ENCODE data around the gene TCP1. TPM values are rescaled to one million over a fixed set of nuclear protein-coding genes. Genes with fewer than 3 reads are reported as not detected.

TCP1 gene
- total and polyA plus RNA-seq, 2 of the 13 experiments (the other 11 are each of a cell fraction or from before 2014, with no cell fraction given) = 116 to 553 TPM

DNA sequence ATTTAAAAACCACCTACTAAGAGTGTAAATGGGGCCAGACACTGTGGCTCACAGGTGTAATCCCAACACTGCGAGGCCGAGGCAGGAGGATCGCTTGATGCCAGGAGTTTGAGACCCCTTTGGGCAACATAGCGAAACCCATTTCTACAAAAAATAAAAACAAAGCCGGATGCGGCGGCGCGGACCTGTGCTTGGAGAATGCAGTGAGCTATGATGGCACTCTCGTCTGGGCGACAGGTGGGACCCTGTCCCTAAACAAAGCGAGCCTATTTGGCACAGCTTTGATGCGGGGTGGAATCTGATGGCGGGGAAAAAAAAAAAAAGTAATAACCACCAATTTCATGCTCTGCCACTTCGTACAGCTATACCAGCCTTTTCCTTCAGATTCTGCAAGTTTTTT is 1.1 kb downstream of the TCP1 start:
- in situ Hi-C loops (cut with HindIII; ENCODE audit: extremely low pct_ligation_motif_present, low pct_unique_long_range_greater_than_20kb) (loop anchor here (5.0 kb wide), 1 partner anchor 61 kb away; the partner anchor contains the start of gene WTAP), intact Hi-C loops (cut with micrococcal nuclease; ENCODE audit: unreplicated experiment) (loop anchor here (2.0 kb wide), 1 partner anchor 61 kb away; the partner anchor contains the start of gene WTAP)
- Histone ChIP-seq H3K9me3 (ENCODE audit: low read length) (no peaks in the 10 kb centered on the region), H3K4me1 (ENCODE audit: insufficient read depth, low read length) (peaks cover 68% of the 10 kb centered on the region), H2AFZ (ENCODE audit: low read length) (no peak overlapping the region), H3K36me3 (replicated peaks in 1 of 2; ENCODE audit: control insufficient read depth in 1 of 2, insufficient read depth in 2 of 2, low read length in 2 of 2) (peaks cover 6 to 44% of the 10 kb centered on the region in 2 experiments; a peak in 4 of 5 replicates), H3K4me3 (replicated peaks in 1 of 3; ENCODE audit: insufficient read depth in 1 of 3, low read depth in 2 of 3, low read length in 3 of 3) (peak overlapping the region; percentile 85 to 94 (median 91)), H4K20me1 (ENCODE audit: insufficient read depth, low read length) (peaks cover 21% of the 10 kb centered on the region), H3K27ac (ENCODE audit: extremely low read length, insufficient read depth, low read length) (peak overlapping the region; percentile 91), H3K4me2 (ENCODE audit: low read depth, low read length) (peak overlapping the region; percentile 99), H3K79me2 (ENCODE audit: insufficient read depth, low read length) (peaks cover 89% of the 10 kb centered on the region), H3K27me3 (ENCODE audit: control insufficient read depth in 1 of 2, insufficient read depth in 2 of 2, low read length in 2 of 2) (no peaks in the 10 kb centered on the region; a peak in 1 of 5 replicates), H3K9ac (ENCODE audit: insufficient read depth, low read depth, low read length) (peak overlapping the region; percentile 92)
- 6% methylated on average over 15 of the region's 15 CpGs for WGBS (ENCODE audit: low lambda C conversion rate)
- FAIRE-seq = no peak
- BruUV-seq (replicated peaks) = no TSS peak
- no peak for DNase-seq (ENCODE audit: low spot score)
- no peak for ATAC-seq
- ChIA-PET POLR2A (interaction anchor here (3.6 to 7.1 kb wide), 6 partner anchors 9 to 94 kb away, joined by 29 to 165 read pairs (median 78); partner anchors contain the start of genes ACAT2, PNLDC1, SOD2 and WTAP), CTCF (ENCODE audit: low intra/inter-chr PET ratio, low total read pairs) (no interaction called here)
- TF ChIP-seq, protein P1, sequence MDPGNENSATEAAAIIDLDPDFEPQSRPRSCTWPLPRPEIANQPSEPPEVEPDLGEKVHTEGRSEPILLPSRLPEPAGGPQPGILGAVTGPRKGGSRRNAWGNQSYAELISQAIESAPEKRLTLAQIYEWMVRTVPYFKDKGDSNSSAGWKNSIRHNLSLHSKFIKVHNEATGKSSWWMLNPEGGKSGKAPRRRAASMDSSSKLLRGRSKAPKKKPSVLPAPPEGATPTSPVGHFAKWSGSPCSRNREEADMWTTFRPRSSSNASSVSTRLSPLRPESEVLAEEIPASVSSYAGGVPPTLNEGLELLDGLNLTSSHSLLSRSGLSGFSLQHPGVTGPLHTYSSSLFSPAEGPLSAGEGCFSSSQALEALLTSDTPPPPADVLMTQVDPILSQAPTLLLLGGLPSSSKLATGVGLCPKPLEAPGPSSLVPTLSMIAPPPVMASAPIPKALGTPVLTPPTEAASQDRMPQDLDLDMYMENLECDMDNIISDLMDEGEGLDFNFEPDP (CRISPR knock-in tag; conservative IDR thresholded peaks at IDR 0.05) = 0 out of 2 replicates have a peak, but pooled peaks have one; percentile 15
- TF ChIP-seq ZNF552 (CRISPR knock-in tag; IDR thresholded peaks at IDR 0.05; ENCODE audit: borderline replicate concordance) (0 out of 2 replicates have a peak, but pooled peaks have one; percentile 1), ZIK1 (CRISPR knock-in tag; IDR thresholded peaks at IDR 0.05; ENCODE audit: borderline replicate concordance, low read depth) (no peak), TBP (CRISPR knock-in tag; IDR thresholded peaks at IDR 0.05) (0 out of 2 replicates have a peak, but pooled peaks have one; percentile 20), ARNTL (CRISPR knock-in tag; IDR thresholded peaks at IDR 0.05) (0 out of 2 replicates have a peak, but pooled peaks have one; percentile 6), PRDM4 (CRISPR knock-in tag; IDR thresholded peaks at IDR 0.05; ENCODE audit: borderline replicate concordance) (no peak), TARDBP (CRISPR knock-in tag; IDR thresholded peaks at IDR 0.05) (no peak), ZNF383 (CRISPR knock-in tag; IDR thresholded peaks at IDR 0.05; ENCODE audit: borderline replicate concordance) (no peak), ZNF138 (CRISPR knock-in tag; IDR thresholded peaks at IDR 0.05; ENCODE audit: low read depth) (no peak), MAFK (conservative IDR thresholded peaks at IDR 0.05 in 1 of 2, IDR thresholded peaks at IDR 0.05 in 1 of 2; ENCODE audit: low read length in 2 of 2) (no peak), KLF12 (CRISPR knock-in tag; IDR thresholded peaks at IDR 0.05; ENCODE audit: borderline replicate concordance) (no peak), PPARG (CRISPR knock-in tag; conservative IDR thresholded peaks at IDR 0.05) (no peak), KDM4B (CRISPR knock-in tag; IDR thresholded peaks at IDR 0.05) (no peak)
- TF ChIP-seq, protein P2, sequence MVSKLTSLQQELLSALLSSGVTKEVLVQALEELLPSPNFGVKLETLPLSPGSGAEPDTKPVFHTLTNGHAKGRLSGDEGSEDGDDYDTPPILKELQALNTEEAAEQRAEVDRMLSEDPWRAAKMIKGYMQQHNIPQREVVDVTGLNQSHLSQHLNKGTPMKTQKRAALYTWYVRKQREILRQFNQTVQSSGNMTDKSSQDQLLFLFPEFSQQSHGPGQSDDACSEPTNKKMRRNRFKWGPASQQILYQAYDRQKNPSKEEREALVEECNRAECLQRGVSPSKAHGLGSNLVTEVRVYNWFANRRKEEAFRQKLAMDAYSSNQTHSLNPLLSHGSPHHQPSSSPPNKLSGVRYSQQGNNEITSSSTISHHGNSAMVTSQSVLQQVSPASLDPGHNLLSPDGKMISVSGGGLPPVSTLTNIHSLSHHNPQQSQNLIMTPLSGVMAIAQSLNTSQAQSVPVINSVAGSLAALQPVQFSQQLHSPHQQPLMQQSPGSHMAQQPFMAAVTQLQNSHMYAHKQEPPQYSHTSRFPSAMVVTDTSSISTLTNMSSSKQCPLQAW (CRISPR knock-in tag; IDR thresholded peaks at IDR 0.05) = 0 out of 2 replicates have a peak, but pooled peaks have one; percentile 3
- TF ChIP-seq, protein P3, sequence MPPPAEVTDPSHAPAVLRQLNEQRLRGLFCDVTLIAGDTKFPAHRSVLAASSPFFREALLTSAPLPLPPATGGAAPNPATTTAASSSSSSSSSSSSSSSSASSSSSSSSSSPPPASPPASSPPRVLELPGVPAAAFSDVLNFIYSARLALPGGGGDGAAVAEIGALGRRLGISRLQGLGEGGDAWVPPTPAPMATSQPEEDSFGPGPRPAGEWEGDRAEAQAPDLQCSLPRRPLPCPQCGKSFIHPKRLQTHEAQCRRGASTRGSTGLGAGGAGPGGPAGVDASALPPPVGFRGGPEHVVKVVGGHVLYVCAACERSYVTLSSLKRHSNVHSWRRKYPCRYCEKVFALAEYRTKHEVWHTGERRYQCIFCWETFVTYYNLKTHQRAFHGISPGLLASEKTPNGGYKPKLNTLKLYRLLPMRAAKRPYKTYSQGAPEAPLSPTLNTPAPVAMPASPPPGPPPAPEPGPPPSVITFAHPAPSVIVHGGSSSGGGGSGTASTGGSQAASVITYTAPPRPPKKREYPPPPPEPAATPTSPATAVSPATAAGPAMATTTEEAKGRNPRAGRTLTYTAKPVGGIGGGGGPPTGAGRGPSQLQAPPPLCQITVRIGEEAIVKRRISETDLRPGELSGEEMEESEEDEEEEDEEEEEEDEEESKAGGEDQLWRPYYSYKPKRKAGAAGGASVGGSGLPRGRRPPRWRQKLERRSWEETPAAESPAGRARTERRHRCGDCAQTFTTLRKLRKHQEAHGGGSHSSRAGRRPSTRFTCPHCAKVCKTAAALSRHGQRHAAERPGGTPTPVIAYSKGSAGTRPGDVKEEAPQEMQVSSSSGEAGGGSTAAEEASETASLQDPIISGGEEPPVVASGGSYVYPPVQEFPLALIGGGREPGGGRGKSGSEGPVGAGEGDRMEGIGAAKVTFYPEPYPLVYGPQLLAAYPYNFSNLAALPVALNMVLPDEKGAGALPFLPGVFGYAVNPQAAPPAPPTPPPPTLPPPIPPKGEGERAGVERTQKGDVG (CRISPR knock-in tag; IDR thresholded peaks at IDR 0.05; ENCODE audit: borderline replicate concordance) = no peak

Measured in HepG2 (cell line).